NCI-H187 (cell line): Measurements from ENCODE around the gene ITGB4.

Source experiments
- DNase-seq, 2 experiments: peaks; one replicate each; lab custom pipeline; 2025; lab: John Stamatoyannopoulos, UW

ITGB4 gene

DNA sequence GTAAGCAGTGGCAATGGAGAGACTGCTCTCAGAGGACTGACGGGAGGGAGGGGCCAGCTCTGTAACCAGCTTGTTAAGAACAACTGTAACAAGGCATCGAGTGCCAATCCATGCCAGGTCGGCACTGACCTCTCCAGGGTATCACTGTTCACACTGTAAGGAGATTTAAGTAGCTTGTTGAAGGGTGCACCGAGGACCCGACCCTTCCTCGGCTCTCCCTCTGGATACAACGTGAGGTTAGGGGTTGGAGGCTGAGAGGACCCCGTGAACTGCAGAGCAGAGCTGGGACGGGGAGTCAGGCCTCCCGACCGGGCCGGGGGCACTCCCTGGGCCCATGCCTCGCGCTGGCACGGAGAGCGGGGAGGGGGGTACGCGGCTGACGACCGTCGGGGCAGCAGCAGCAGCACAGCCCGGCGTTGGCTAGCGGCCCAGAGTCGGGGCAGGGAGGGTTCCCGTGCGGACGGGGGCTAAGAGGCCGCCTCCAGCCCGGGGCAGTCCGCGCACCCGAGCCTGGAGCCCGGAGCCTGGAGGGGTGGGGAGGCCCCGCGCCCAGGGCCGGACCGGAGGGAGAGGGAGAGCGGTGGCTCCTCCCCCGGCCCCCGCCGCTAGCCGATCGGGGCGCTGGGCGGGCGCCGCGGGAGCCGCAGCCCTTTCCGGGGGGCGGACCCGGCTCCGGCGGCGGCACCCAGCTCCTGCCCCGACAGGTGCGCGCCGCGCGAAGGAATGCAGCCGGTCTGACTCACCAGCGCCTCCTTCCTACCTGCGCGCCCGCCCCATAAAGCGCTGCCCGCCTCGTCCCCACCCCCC, at the start of gene ITGB4:
TSS of gene ITGB4 (plus strand) at position 804 of the 807 bp plus-strand sequence. CDS start 3,245 bp downstream, outside the sequence.
- DNase-seq: no peak

GRCh38 chr17:75672011-75672410, 49.2 kb upstream of the ITGB4 start:
- DNase-seq: no peak

- no peak for DNase-seq
Measured at GRCh38 chr17:75673487-75673886, 47.8 kb upstream of the ITGB4 start.

- DNase-seq: no peak
Measured at GRCh38 chr17:75676461-75676860, 44.8 kb upstream of the ITGB4 start.

DNA sequence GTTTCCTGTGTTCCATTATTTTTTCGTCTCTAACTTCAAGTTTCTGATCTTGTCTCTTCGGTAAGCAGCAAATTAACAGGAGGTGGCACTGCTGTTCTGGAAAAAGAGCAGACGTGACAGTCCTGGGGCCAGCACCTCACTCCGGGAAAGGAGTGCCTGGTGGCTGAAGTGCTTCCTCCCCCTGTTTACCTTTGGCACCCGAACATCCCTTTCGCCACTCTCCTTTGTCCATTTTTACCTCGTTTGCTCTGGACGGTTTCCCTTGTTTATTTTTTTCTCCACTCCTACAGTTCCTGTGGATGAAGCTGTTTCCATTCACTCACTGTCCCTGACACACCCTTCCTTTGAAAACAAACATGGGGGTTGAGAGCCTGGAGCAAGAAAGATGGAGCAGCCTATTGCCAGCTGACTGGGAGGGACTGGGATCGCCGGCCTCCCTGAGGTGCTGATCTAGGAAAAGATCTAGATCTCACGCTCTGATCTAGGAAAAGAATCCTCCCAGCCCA, 41.5 kb upstream of the ITGB4 start:
- no peak for DNase-seq

GRCh38 chr17:75680431-75680830, 40.8 kb upstream of the ITGB4 start:
- no peak for DNase-seq

- no peak for DNase-seq
Measured at GRCh38 chr17:75681289-75681688, 40.0 kb upstream of the ITGB4 start.

DNA sequence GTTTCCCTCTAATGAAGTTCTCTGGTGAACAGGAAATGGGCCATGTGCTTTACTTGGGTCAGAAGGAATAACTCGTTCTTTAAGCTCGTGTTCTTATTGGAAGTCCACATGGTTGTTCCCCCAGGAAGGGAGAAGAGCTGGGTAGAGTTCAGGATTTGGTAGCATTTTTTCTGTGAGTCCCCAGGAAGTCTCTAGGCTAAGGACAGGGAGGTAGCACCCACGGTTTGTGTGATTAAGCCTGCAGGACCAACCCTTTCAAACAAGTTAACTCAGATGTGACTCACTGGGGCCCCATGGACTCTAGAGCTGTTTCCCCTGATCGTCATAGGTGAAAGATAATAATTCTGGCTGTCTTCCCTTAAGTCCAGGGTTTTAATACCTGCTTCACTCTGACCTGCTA, 37.7 kb upstream of the ITGB4 start:
- DNase-seq: no peak

DNA sequence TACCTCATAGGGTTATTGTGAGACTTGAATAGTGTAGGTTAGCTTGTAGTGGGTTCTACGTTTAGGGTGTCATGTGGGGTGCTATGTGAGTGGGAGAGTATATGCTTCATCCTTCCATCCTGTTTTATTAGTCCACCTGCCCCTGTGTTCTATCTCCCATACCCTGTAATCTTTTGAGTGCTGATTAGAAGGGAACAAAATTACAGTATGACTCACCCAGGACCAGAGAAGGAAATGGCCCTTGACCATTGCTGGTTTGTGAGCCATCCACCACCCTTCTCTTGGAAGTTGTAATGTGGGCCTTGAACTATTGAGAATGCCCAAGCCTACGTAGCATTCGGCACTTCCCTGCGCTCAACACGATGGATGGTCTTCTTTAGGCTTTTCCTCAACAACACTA, 37.0 kb upstream of the ITGB4 start:
- DNase-seq: no peak

- DNase-seq: no peak
Measured at GRCh38 chr17:75684924-75685323, 36.3 kb upstream of the ITGB4 start.

GRCh38 chr17:75685499-75685898, 35.8 kb upstream of the ITGB4 start:
- no peak for DNase-seq

DNA sequence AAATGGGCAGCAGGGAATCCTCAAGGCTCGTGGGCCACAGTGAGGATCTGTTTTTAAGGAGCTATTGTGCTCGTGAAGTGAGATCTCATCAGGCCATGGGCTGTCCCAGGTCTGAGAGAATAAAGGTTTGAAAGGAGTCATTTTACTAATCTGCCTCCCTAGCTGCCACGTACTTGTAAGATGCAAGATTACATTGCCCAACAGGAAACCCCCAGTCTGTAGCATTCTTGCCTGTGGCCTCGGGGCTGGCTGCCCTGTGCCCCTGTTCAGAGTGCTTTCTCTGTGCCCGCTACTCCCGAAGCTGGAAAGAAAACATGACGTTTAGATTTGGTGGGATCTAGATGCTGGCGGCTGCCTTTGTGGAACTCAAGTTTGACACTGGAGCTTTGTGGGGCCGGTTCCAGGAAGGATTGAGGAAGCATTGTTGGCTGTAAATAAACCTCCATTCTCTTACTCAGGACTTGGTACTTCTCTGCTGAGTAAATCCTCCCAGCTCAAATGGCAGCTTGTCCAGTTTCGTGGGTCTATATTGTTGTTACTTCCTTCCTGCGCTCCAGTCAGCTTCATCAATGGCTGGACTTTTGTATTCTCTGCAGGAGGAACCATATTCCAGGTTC, 32.9 kb upstream of the ITGB4 start:
- DNase-seq: no peak

GRCh38 chr17:75689441-75689873, 31.8 kb upstream of the ITGB4 start:
- DNase-seq: no peak

DNA sequence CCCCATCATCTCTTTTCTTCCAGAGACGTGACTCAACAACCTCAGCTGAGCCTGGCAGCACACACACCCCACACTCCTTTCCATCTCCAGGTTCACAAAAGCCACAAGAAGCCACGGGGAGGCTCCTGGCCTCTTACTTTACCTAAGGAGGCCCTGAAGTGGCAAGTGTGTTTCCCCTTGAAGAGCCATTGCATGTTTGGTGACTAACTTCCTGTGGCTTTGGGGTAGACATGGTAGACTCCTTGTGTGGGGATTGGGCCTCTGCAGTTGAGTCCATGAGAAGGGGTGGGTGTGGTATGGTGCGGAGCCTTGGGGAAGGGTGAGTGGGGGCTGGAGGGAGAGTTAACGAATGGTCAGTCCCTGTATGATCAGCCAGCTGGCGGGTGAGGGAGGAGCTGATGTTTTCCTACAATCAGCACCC, 29.9 kb upstream of the ITGB4 start:
- DNase-seq: no peak

GRCh38 chr17:75691801-75692626, 29.2 kb upstream of the ITGB4 start:
- no peak for DNase-seq

GRCh38 chr17:75692976-75693375, 28.3 kb upstream of the ITGB4 start:
- DNase-seq: no peak

DNA sequence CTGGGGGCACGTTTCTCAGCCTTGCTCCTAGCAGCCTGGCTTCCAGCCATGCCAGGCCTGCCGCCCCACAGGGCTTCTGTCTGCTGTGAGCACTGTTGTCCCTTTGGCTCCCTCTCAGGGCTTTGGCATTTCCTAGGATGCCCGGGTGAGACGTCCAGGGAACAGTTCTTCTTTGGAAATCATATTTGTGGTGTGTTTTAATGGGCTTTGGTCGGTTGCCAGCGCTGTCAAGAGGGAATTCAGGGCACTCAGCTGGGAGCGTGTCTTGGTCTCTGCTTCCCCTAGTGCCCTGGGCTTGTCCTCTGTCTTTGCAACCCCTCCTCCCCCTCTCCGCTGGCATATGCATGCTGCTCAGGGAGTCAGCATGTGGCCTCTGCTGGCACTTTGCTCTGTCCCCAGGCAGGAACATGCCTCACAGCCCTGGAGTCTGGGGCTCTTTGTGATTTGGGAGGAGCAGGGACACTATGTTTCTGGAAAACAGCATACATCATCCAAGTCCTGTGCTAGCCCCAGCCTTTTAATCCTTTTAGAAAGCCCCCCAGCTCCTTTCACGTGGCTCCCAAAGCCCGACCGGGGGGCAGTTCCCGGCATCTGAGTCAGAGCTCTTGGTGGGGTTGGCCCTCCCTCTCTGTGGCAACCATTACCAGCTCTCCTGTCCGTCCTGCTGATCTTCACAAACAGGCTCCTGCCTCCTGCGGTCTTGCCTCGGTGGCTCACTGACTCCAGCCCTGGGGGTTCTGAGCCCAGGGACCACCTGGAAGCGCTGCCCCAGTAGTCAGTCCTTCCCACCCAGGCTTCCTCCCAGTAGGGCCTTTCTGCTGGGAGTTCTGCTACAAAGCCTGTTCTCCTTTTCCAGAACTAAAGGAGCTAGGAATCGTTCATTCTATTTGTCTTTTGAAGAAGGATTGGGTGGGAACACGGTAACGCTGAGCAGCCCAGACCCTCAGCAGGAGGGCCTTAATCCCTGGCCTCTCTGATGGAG, 27.5 kb upstream of the ITGB4 start:
- DNase-seq: no peak

- no peak for DNase-seq
Measured at GRCh38 chr17:75694536-75694935, 26.7 kb upstream of the ITGB4 start.

DNA sequence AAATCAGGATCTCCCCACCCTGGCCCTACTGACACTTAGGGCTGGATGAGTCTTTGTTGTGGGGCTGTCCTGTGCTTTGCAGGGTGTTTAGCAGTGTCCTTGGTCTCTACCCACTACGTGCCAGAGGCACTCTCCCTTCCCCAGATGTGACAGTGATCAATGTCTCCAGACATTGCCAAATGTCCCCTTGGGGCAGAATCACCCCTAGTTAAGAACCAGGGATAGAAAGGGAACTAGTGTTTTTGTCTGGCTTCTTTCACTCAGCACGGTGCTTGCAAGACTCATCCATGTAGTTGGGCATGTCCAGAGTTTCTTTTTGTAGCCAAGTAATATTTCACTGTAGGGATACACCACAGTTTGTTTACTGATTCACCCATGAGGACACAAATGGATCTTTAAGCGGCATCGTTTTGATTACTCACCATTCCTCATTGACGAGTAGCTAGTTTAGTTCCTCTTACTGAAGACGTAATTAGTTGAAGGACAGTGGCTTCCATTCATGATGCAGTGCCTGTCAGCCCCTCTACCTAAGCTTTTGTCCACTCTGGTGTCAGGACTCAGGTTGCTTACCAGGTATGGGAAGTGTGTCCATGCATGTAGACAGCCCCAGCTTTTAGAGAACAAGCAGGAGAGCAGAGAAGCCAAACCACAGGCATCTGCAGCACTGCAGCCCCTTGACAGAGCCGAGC, 26.0 kb upstream of the ITGB4 start:
- DNase-seq: no peak

DNA sequence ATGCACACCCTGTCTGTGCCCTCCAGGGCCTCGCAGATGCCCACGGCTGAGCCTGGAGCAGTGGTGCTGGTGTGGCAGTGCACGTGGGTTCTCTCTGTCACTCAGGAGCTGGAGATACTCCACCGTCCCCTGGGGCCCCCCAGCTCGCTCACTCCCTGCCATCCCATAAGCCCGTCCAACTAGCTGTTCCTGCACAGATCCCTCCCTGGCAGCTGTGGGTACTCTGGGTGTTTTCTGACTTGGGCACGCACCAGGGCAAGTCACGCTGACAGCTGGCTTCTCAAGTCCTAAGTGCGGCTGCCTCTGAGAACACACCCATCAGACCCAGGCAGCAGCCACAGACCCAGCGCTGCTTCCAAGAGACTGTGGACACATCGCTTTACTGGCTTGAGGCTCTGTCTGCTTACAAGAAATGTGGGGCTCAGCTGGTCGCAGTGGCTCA, 25.4 kb upstream of the ITGB4 start:
- no peak for DNase-seq
